ENCODE measurements around the gene DGKQ. TPM values are rescaled to one million over a fixed set of nuclear protein-coding genes. Genes with fewer than 3 reads are reported as not detected.

DGKQ gene
- total and polyA plus RNA-seq, 2 of the 8 experiments (the other 6 are each of a cell fraction or from before 2014, with no cell fraction given): 7.3 to 9.7 TPM

- TF ChIP-seq KDM4A (IDR thresholded peaks at IDR 0.05; ENCODE audit: low read depth, low read length, severe bottlenecking): no peak
- TF ChIP-seq RAD21 (IDR thresholded peaks at IDR 0.05 in 1 of 2, conservative IDR thresholded peaks at IDR 0.05 in 1 of 2; ENCODE audit: low read depth in 2 of 2, low read length in 2 of 2): no peak
- no peak for TF ChIP-seq BRCA1 (IDR thresholded peaks at IDR 0.05; ENCODE audit: low read depth, low read length)
- TF ChIP-seq SIX5 (IDR thresholded peaks at IDR 0.05; ENCODE audit: low read depth, low read length): no peak
- no peak for TF ChIP-seq RXRA (IDR thresholded peaks at IDR 0.05; ENCODE audit: insufficient read depth, low read depth, low read length)
- no peak for TF ChIP-seq MAX (IDR thresholded peaks at IDR 0.05)
- no peak for TF ChIP-seq USF2 (IDR thresholded peaks at IDR 0.05; ENCODE audit: low read length)
- TF ChIP-seq CREB1 (IDR thresholded peaks at IDR 0.05): no peak
- TF ChIP-seq TAF7 (optimal IDR thresholded peaks at IDR 0.05; ENCODE audit: borderline replicate concordance, low read depth, low read length): no peak
Observed at GRCh38 chr4:982291-982690, 8.9 kb upstream of the DGKQ start (continued).

All from H1 (cell line).